Inferior parietal cortex (tissue), 1 donor: ENCODE data around the gene AGO4.

Experiments used
- DNase-seq: peaks from one replicate; pipeline ENCODE4 v3.0.0-alpha.2; 2016; ENCODE audit errors: extremely low spot score

The AGO4 gene

DNA sequence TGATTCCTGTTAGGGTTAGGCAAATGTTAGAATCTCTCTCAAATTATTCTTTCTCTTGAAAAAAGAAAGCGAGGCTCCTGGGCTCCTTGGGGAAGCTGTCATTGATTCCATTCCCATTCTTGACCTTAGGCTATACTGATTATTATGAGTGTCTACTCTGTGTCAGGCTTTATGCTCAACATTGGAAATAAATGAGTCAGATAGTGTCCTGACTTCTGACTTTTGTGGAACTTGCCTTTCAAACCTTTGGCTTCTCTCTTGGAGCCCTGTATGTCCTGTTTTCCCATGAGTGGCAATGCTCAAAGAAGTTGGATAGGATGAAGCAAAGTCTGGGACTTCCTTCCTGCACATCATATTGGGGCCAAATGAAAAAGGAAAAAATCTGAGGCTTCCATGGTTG is 86.8 kb downstream of the AGO4 start:
- DNase-seq: no peak

DNA sequence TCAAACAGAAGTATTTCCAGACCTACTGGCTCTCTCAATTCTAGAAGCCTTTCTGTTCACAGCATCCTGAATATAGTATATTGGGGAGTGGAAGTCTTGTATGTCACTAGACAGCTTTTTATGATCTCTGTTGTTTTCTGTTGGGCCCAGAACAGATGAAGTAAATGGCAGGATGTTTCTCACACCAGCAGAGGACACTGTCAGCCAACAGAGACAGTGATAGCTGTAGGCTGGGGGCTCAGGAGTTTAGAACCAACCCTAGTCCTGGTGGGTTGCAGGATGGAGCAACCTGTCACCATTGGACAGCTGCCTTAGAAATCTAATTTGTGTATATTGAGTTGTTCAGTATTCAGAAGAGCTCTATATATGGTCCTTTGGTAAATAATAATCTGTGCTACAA is 92.1 kb downstream of the AGO4 start:
- DNase-seq: no peak

GRCh38 chr1:35901235-35901634 is 93.4 kb downstream of the AGO4 start:
- no peak for DNase-seq

GRCh38 chr1:35902671-35903070 is 94.9 kb downstream of the AGO4 start:
- no peak for DNase-seq
